RWPE1 (cell line): ENCODE results near the gene ADAMTSL3.

Experiments
- CTCF ChIA-PET: fragments of 350-600 bp; sonication (Branson Sonifier 250); formaldehyde crosslinking; extraction: SDS; loops from one replicate; lab custom pipeline; 2021; lab: Yijun Ruan, JAX
- POLR2A ChIA-PET: fragments of 400-600 bp; formaldehyde crosslinking; extraction: SDS; loops from one replicate; lab custom pipeline; 2020; ENCODE audit warnings: antibody characterized with exemption; ENCODE audit not compliant: low non-redundant PET; lab: Yijun Ruan, JAX
- DNase-seq: peaks from one replicate; pipeline ENCODE4 v3.0.0; 2012; ENCODE audit warnings: low spot score
- H3K27ac ChIP-seq: fragments of 450-650 bp; 2 replicates; pipeline ENCODE4 v1.5.1; 2017
- CTCF ChIP-seq: fragments of 450-650 bp; conservative IDR thresholded peaks from 2 replicates; pipeline ENCODE4 v1.5.1; 2017; ENCODE audit warnings: low read depth, mild to moderate bottlenecking

The ADAMTSL3 gene

GRCh38 chr15:83685916-83686332 is 32.0 kb downstream of the ADAMTSL3 start:
- ChIA-PET POLR2A (no interaction called here), CTCF (no interaction called here)
- DNase-seq = no peak
- no peak overlapping the region for H3K27ac ChIP-seq
- no peak for TF ChIP-seq CTCF

GRCh38 chr15:83688201-83688600 is 34.3 kb downstream of the ADAMTSL3 start:
- H3K27ac ChIP-seq = no peak overlapping the region
- CTCF ChIA-PET = no interaction called here
- POLR2A ChIA-PET = no interaction called here
- TF ChIP-seq CTCF = no peak
- DNase-seq = no peak

GRCh38 chr15:83690676-83691075 is 36.8 kb downstream of the ADAMTSL3 start:
- ChIA-PET CTCF (no interaction called here), POLR2A (no interaction called here)
- no peak for DNase-seq
- TF ChIP-seq CTCF = no peak
- H3K27ac ChIP-seq = no peak overlapping the region

GRCh38 chr15:83692746-83693581 is 39.0 kb downstream of the ADAMTSL3 start:
- H3K27ac ChIP-seq = no peak overlapping the region
- no peak for DNase-seq
- TF ChIP-seq CTCF = no peak
- ChIA-PET CTCF (interaction anchor here (0.6 kb wide), 1 partner anchor 138 kb away, joined by 3 read pairs; no protein-coding TSS in a partner anchor), POLR2A (no interaction called here)

- no peak for DNase-seq
- ChIA-PET POLR2A (no interaction called here), CTCF (no interaction called here)
- no peak for TF ChIP-seq CTCF
- no peak overlapping the region for H3K27ac ChIP-seq
Observed at GRCh38 chr15:83694015-83694414, 40.1 kb downstream of the ADAMTSL3 start.

- no peak for TF ChIP-seq CTCF
- DNase-seq = no peak
- ChIA-PET CTCF (no interaction called here), POLR2A (no interaction called here)
- no peak overlapping the region for H3K27ac ChIP-seq
Observed at GRCh38 chr15:83694536-83694935, 40.6 kb downstream of the ADAMTSL3 start.
